ENCODE measurements around the gene RTEL1.

GRCh38 chr20:63657937-63658748 lies at the start of gene RTEL1:
- TF ChIP-seq, protein P1, sequence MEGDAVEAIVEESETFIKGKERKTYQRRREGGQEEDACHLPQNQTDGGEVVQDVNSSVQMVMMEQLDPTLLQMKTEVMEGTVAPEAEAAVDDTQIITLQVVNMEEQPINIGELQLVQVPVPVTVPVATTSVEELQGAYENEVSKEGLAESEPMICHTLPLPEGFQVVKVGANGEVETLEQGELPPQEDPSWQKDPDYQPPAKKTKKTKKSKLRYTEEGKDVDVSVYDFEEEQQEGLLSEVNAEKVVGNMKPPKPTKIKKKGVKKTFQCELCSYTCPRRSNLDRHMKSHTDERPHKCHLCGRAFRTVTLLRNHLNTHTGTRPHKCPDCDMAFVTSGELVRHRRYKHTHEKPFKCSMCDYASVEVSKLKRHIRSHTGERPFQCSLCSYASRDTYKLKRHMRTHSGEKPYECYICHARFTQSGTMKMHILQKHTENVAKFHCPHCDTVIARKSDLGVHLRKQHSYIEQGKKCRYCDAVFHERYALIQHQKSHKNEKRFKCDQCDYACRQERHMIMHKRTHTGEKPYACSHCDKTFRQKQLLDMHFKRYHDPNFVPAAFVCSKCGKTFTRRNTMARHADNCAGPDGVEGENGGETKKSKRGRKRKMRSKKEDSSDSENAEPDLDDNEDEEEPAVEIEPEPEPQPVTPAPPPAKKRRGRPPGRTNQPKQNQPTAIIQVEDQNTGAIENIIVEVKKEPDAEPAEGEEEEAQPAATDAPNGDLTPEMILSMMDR (IDR thresholded peaks at IDR 0.05), result no peak
- TF ChIP-seq POLR2A (IDR thresholded peaks at IDR 0.05), result no peak

All from testis (tissue), 2 donors.